WTC11 (cell line): ENCODE data around the gene LIN7B. TPM values are rescaled to one million over a fixed set of nuclear protein-coding genes. Genes with fewer than 3 reads are reported as not detected.
"Not testable (repeated sequence)": the region's sequence is repeated elsewhere in the genome, so short reads cannot be mapped to it uniquely, and the experiment has no call there.

Source experiments
- ATAC-seq: fragments of 200-7000 bp; cut with Tn5 transposase; 2 replicates; pipeline ENCODE4 v1.10.0; 2021; ENCODE audit warnings: mild to moderate bottlenecking, moderate library complexity
- CTCF ChIA-PET: fragments of 300-600 bp; sonication (Branson Sonifier 250); formaldehyde crosslinking; loops from one replicate; lab custom pipeline; 2021; ENCODE audit warnings: antibody characterized with exemption; lab: Charles Lee
- POLR2A ChIA-PET: fragments of 350-600 bp; sonication (Branson Sonifier 250); formaldehyde crosslinking; loops from one replicate; lab custom pipeline; 2021; ENCODE audit warnings: antibody characterized with exemption; lab: Charles Lee
- DNase-seq: peaks from one replicate; pipeline ENCODE4 v3.0.0; 2021; ENCODE audit warnings: low spot score
- H3K27ac Mint-ChIP-seq: 2 replicates; pipeline ENCODE4 v1.8.0; 2021; ENCODE audit warnings: mixed read lengths
- H3K27me3 Mint-ChIP-seq: 2 replicates; pipeline ENCODE4 v1.8.0; 2021; ENCODE audit warnings: low read depth, mild to moderate bottlenecking, moderate library complexity, mixed read lengths
- H3K36me3 Mint-ChIP-seq: 2 replicates; pipeline ENCODE4 v1.8.0; 2021; ENCODE audit warnings: mixed read lengths
- H3K4me1 Mint-ChIP-seq: 2 replicates; pipeline ENCODE4 v1.8.0; 2022; ENCODE audit warnings: mixed read lengths
- H3K4me3 Mint-ChIP-seq: 2 replicates; pipeline ENCODE4 v1.8.0; 2021; ENCODE audit warnings: mild to moderate bottlenecking, moderate library complexity, mixed read lengths
- H3K9me3 Mint-ChIP-seq: 2 replicates; pipeline ENCODE4 v1.8.0; 2021; ENCODE audit warnings: mixed read lengths
- ATF1 ChIP-seq: sonication (generic); formaldehyde crosslinking; IDR thresholded peaks from 2 replicates; pipeline ENCODE4 v1.8.1; 2023; ENCODE audit warnings: mild to moderate bottlenecking, moderate library complexity, missing genetic modification reagents
- ATF2 ChIP-seq: sonication (generic); formaldehyde crosslinking; IDR thresholded peaks from 2 replicates; pipeline ENCODE4 v1.8.1; 2022; ENCODE audit warnings: low read depth, missing genetic modification reagents, borderline replicate concordance
- GABPB1 ChIP-seq: sonication (generic); formaldehyde crosslinking; IDR thresholded peaks from 2 replicates; pipeline ENCODE4 v1.8.1; 2023; ENCODE audit warnings: mild to moderate bottlenecking, missing genetic modification reagents
- IRF1 ChIP-seq: sonication (generic); formaldehyde crosslinking; IDR thresholded peaks from 2 replicates; pipeline ENCODE4 v1.8.0; 2023; ENCODE audit warnings: missing genetic modification reagents
- NFYB ChIP-seq: sonication (generic); formaldehyde crosslinking; conservative IDR thresholded peaks from 2 replicates; pipeline ENCODE4 v1.8.0; 2022; ENCODE audit warnings: low read depth, missing genetic modification reagents
- NR1H2 ChIP-seq: sonication (generic); formaldehyde crosslinking; IDR thresholded peaks from 2 replicates; pipeline ENCODE4 v1.9.0; 2021; ENCODE audit warnings: mild to moderate bottlenecking, moderate library complexity, missing genetic modification reagents
- NR2C2 ChIP-seq: sonication (generic); formaldehyde crosslinking; IDR thresholded peaks from 2 replicates; pipeline ENCODE4 v1.8.0; 2022; ENCODE audit warnings: mild to moderate bottlenecking, missing genetic modification reagents
- RELA ChIP-seq: sonication (generic); formaldehyde crosslinking; IDR thresholded peaks from 2 replicates; pipeline ENCODE4 v1.8.1; 2022; ENCODE audit warnings: missing genetic modification reagents, mild to moderate bottlenecking, borderline replicate concordance
- SOX15 ChIP-seq: fragments of 250-450 bp; sonication (Bioruptor Pico); IDR thresholded peaks from 2 replicates; pipeline ENCODE4 v1.9.0; 2021; ENCODE audit warnings: mild to moderate bottlenecking
- SP1 ChIP-seq: sonication (generic); formaldehyde crosslinking; conservative IDR thresholded peaks from 2 replicates; pipeline ENCODE4 v1.8.1; 2022; ENCODE audit warnings: missing genetic modification reagents
- STAT6 ChIP-seq: sonication (generic); formaldehyde crosslinking; conservative IDR thresholded peaks from 2 replicates; pipeline ENCODE4 v1.8.1; 2023; ENCODE audit warnings: mild to moderate bottlenecking, low read depth, missing genetic modification reagents, moderate library complexity
- USF2 ChIP-seq: sonication (generic); formaldehyde crosslinking; IDR thresholded peaks from 2 replicates; pipeline ENCODE4 v1.8.1; 2023; ENCODE audit warnings: mild to moderate bottlenecking, missing genetic modification reagents, moderate library complexity
- ZMAT4 ChIP-seq: fragments of 250-450 bp; sonication (Bioruptor Pico); IDR thresholded peaks from 2 replicates; pipeline ENCODE4 v1.9.0; 2021; ENCODE audit warnings: mild to moderate bottlenecking
- ZNF219 ChIP-seq: sonication (generic); formaldehyde crosslinking; IDR thresholded peaks from 2 replicates; pipeline ENCODE4 v1.8.0; 2023; ENCODE audit warnings: missing genetic modification reagents, mild to moderate bottlenecking, borderline replicate concordance
- total RNA-seq: library from RNA; stranded (reverse); gene quantifications from 3 replicates; pipeline ENCODE4 v1.2.3, GENCODE V29; 2021

The LIN7B gene
- total RNA-seq, 1 experiment from 2014 or later = 5.1 TPM

- no peak for TF ChIP-seq ATF2 (CRISPR knock-in tag)
Observed at GRCh38 chr19:49073514-49074378, 40.4 kb upstream of the LIN7B start (continued).

GRCh38 chr19:49074869-49075268 lies 39.3 kb upstream of the LIN7B start:
- not testable (repeated sequence) for H3K27ac Mint-ChIP-seq, ATAC-seq, H3K9me3 Mint-ChIP-seq, H3K4me1 Mint-ChIP-seq, H3K36me3 Mint-ChIP-seq, H3K4me3 Mint-ChIP-seq
- CTCF ChIA-PET = interaction anchor here (0.6 to 2.8 kb wide), 16 partner anchors 9 to 150 kb away, joined by 3 to 38 read pairs (median 12); partner anchors contain the start of genes CGB2, CGB7, GYS1 and LHB
- peak; percentile 61 for DNase-seq
- POLR2A ChIA-PET = interaction anchor here (0.6 kb wide), 1 partner anchor 26 kb away, joined by 9 read pairs; no protein-coding TSS in a partner anchor
- peaks cover 74% of the 10 kb centered on the region for H3K27me3 Mint-ChIP-seq

GRCh38 chr19:49080392-49080791 lies 33.8 kb upstream of the LIN7B start:
- Mint-ChIP-seq H3K27me3 (peaks cover 44% of the 10 kb centered on the region), H3K4me3 (no peak overlapping the region), H3K27ac (no peak overlapping the region), H3K36me3 (no peaks in the 10 kb centered on the region), H3K9me3 (peaks cover 3% of the 10 kb centered on the region; the same call in 1 of the 2 replicates), H3K4me1 (peaks cover 4% of the 10 kb centered on the region)
- ATAC-seq (no peak), DNase-seq (no peak)
- CTCF ChIA-PET = interaction anchor here (1.3 kb wide), 1 partner anchor 130 kb away, joined by 3 read pairs; no protein-coding TSS in a partner anchor
- POLR2A ChIA-PET = no interaction called here
- TF ChIP-seq RELA (no peak), STAT6 (no peak), ATF1 (no peak), GABPB1 (CRISPR knock-in tag) (no peak), ZNF219 (CRISPR knock-in tag) (no peak), NR1H2 (CRISPR knock-in tag) (no peak), USF2 (CRISPR knock-in tag) (no peak), NFYB (no peak), ATF2 (CRISPR knock-in tag) (no peak), ZMAT4 (CRISPR knock-in tag) (no peak), IRF1 (no peak), NR2C2 (CRISPR knock-in tag) (no peak), SOX15 (CRISPR knock-in tag) (no peak), SP1 (CRISPR knock-in tag) (no peak)
